DMS79 (cell line): ENCODE results near the gene IDH3B.

Experiments used
- DNase-seq: peaks from one replicate; lab custom pipeline; 2025; lab: John Stamatoyannopoulos, UW

Gene IDH3B

GRCh38 chr20:2656471-2657117 lies 7.4 kb downstream of the IDH3B start:
- no peak for DNase-seq

GRCh38 chr20:2655331-2656116 lies 8.5 kb downstream of the IDH3B start:
- DNase-seq = no peak

DNA sequence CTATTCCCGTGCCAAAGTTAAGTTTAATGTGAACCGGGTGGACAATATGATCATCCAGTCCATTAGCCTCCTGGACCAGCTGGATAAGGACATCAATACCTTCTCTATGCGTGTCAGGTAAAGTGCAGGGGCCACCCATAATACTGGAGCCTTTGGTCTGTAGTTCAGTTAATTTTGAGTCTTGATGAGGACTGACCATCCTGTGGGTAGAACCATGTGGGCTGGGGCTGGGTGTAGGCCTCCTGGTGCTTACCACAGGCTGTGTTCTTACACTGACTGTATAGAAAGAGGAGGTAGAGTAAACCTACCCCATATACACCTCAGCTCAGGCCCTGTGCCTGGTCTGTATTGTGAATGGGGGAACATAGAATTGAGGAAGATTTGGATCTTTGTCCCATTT lies 9.2 kb downstream of the IDH3B start:
- DNase-seq = no peak

- no peak for DNase-seq
Observed at GRCh38 chr20:2654384-2654822, 9.6 kb downstream of the IDH3B start.

DNA sequence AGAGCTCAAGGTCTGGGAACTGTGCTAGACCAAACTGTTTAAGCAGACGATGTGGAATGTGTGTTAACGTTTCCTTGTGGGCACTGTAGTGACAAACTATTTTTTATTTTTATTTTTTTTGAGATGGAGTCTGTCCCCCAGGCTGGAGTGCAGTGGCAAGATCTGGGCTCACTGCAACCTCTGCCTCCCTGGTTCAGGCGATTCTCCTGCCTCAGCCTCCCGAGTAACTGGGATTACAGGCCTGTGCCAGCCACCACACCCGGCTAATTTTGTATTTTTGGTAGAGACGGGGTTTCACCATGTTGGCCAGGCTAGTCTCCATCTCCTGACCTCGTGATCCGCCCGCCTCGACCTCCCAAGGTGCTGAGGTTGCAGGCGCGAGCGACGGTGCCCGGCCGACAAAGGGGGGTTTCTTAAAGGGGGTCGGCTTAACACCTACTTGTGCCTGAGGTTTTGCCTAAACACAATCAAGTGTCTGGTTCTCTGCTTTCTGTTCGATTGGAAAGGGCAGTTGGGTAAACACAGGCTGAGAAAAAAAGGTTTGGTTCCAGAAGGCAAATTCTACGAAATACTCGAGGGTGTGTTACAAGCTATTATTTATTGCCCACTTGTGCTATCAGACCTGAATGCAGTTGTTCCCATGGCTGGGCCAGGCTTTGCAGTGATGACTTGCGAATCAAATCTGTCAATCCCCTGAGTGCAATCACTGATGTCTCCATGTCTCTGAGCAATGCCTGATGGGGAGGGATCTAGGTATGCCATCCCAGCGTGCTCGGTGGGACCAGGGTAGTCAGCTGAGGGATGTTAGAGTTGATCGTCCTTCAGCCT lies 10.2 kb downstream of the IDH3B start:
- DNase-seq = no peak

GRCh38 chr20:2652724-2653555 lies 11.1 kb downstream of the IDH3B start:
- no peak for DNase-seq

GRCh38 chr20:2651772-2652723 lies 12.0 kb downstream of the IDH3B start, which contains the start of gene NOP56:
NOP56 (plus strand) TSS chr20:2652632; CDS start chr20:2652661, 29 bp downstream.
- DNase-seq = peak; percentile 45

GRCh38 chr20:2643708-2644107 lies 20.3 kb downstream of the IDH3B start:
- DNase-seq = no peak

DNA sequence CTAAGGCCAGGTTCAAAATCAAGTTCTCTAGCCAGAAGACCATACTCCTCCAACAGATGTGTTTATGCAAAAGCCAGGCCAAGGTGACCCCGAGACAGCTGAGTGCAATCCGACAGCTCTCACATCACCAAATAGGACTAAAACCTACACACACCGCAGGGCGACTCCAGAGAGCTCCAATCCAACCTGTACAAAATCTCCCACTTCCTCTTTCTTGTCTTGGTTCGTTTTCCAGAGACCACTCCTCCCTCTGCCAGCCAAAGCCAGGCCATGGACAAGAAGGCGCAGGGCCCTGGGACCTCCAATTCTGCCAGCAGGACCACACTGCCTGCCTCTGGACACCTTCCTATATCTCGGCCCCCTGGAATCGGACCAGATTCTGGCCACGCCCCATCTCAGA lies 23.1 kb downstream of the IDH3B start:
- no peak for DNase-seq

DNA sequence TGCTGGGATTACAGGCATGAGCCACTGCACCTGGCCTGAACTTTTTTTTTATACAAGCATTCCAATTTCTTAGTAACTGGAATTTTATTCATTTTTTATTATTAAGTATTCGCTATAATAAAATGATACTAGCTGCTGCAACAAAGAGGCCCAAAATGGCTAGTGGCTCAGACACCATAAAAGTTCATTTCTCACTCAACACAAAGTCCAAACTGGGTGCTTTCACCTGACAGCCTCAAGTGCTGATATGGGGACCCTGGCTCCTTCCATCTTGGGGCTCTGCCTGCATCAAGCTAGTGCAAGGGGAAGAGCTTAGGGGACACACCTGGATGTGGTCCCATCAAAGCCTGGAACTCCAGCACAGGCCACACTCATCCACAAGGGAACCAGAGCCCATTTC lies 23.8 kb downstream of the IDH3B start:
- DNase-seq = no peak

DNA sequence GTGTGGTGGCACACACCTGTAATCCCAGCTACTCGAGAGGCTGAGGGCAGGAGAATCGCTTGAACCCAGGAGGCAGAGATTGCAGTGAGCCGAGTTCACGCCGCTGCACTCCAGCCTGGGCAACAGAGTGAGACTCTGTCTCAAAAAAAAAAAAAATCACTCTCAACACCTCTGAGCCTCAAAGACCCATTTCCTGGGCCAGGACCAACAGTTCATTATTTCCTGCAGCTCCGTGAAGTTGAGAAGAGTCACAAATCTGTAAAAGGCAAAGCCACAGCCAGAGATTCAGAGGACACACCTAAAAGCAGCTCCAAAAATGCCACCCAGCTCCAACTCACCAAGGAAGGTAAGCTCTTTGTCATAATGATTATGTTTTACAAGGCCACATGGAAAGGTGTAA lies 26.8 kb downstream of the IDH3B start:
- DNase-seq = no peak

- no peak for DNase-seq
Observed at GRCh38 chr20:2633381-2633780, 30.6 kb downstream of the IDH3B start.

GRCh38 chr20:2631228-2631627 lies 32.8 kb downstream of the IDH3B start:
- DNase-seq = no peak

DNA sequence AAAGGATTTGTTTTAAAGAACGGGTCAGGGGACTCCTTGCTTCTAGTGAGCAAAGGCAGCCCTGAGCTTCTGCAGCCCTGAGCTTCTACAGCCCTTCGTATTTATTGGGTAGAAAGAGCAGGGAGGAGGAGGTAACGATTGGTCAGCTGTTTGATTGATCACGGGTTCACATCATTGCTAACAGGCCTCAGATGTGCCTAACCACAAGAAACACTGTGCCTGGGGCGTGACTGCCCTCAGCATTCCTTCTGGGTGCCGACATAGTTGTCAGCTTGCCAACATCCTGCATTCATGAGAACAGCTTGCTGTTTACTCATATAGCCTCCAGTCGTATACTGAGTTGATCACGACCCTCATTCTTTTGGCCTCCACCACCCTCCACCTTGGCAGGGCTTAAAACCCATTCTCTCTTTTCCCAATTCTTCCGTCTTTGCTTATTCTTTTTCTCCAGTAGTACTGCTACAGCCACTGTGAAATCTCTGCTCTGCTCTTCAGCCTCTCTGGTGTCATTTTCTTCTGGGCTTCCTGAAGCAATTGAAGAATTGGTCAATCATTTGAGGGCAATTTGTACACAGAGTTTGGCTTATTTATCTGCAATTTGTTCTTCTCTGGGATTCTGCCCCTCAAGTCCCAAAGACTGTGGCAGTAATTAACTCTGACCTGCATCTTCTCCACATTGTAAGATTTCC lies 37.0 kb downstream of the IDH3B start:
- no peak for DNase-seq

DNA sequence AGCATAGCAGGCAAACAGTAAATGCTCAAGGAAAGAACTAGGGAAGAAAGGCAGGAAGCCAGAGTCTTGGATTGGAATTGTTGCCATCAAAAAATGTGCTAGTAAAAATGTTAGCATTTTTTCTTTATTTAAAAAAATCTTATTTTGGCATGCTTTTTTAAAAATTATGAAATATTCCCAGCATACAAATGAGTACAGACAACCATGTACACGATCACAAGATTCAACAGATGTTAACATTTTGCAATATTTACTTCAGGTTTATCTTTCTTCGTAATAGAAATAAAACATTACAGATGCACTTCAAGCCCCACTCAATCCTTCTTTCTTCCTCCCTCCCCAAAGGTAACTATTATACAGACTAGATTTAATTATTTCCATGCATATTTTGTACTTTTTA lies 39.0 kb downstream of the IDH3B start:
- DNase-seq = no peak

- DNase-seq = no peak
Observed at GRCh38 chr20:2624190-2624589, 39.8 kb downstream of the IDH3B start.

GRCh38 chr20:2619961-2620595 lies 43.9 kb downstream of the IDH3B start:
- no peak for DNase-seq

GRCh38 chr20:2619337-2619736 lies 44.7 kb downstream of the IDH3B start:
- DNase-seq = no peak

GRCh38 chr20:2618815-2619214 lies 45.2 kb downstream of the IDH3B start:
- DNase-seq = no peak
